HepG2 (cell line): ENCODE data around the gene NUDT8. TPM values are rescaled to one million over a fixed set of nuclear protein-coding genes. Genes with fewer than 3 reads are reported as not detected.

Experiments
- ATAC-seq: fragments of 200-7000 bp; cut with Tn5 transposase; 3 replicates; pipeline ENCODE4 v1.9.1; 2020; ENCODE audit warnings: mild to moderate bottlenecking, moderate library complexity
- BruUV-seq: library from RNA; stranded (reverse); fragments of 400-500 nt; replicated peaks from 2 replicates; lab custom pipeline; 2021; lab: Mats Ljungman, UMichigan
- CTCF ChIA-PET: fragments of 300-600 bp; formaldehyde crosslinking; extraction: SDS; loops from one replicate; lab custom pipeline; 2021; ENCODE audit warnings: low total read pairs, inconsistent platforms, low intra/inter-chr PET ratio; lab: Yijun Ruan, JAX
- POLR2A ChIA-PET: fragments of 350-600 bp; sonication (Branson Sonifier 250); formaldehyde crosslinking; loops from one replicate; lab custom pipeline; 2020; ENCODE audit warnings: antibody characterized with exemption, inconsistent platforms; lab: Yijun Ruan, JAX
- DNase-seq: peaks from one replicate; pipeline ENCODE4 v3.0.0-alpha.2; 2015; ENCODE audit warnings: low spot score
- FAIRE-seq: peaks from 3 replicates; lab custom pipeline; 2011; peaks lifted over from hg19 to GRCh38; lab: Jason Lieb, UNC
- H2AFZ ChIP-seq: one replicate; pipeline ENCODE4 v1.6.1; 2011; ENCODE audit warnings: low read length, inconsistent platforms
- H3K27ac ChIP-seq: fragments of 300-600 bp; 3 replicates; pipeline ENCODE4 v1.8.0; 2011; ENCODE audit warnings: mixed run types, mild to moderate bottlenecking, mixed read lengths, low read length, inconsistent platforms; ENCODE audit not compliant: insufficient read depth; ENCODE audit errors: extremely low read length
- H3K27me3 ChIP-seq, 2 experiments: fragments of 200-600 bp in 1 of 2; 2 replicates in 1 of 2; 3 replicates in 1 of 2; pipeline versions ENCODE4 v1.6.0 to v1.8.0; 2011; ENCODE audit warnings: low read length in 2 of 2, mild to moderate bottlenecking in 2 of 2, moderate library complexity in 2 of 2, inconsistent platforms in 1 of 2; ENCODE audit not compliant: insufficient read depth in 2 of 2, control insufficient read depth in 1 of 2
- H3K36me3 ChIP-seq, 2 experiments: fragments of 200-600 bp in 1 of 2; replicated peaks in 1 of 2; 2 replicates in 1 of 2; 3 replicates in 1 of 2; pipeline versions ENCODE4 v1.5.1 to v1.8.0; 2011; ENCODE audit warnings: low read length in 2 of 2, inconsistent platforms in 1 of 2; ENCODE audit not compliant: insufficient read depth in 2 of 2, control insufficient read depth in 1 of 2
- H3K4me1 ChIP-seq: 2 replicates; pipeline ENCODE4 v1.5.1; 2012; ENCODE audit warnings: low read length, inconsistent platforms; ENCODE audit not compliant: insufficient read depth
- H3K4me2 ChIP-seq: 2 replicates; pipeline ENCODE4 v1.6.0; 2011; ENCODE audit warnings: low read depth, low read length, inconsistent platforms
- H3K4me3 ChIP-seq, 3 experiments: fragments of 200-600 bp in 1 of 3; sonication (generic), shearing (Covaris generic) in 1 of 3; replicated peaks in 1 of 3; 2 replicates each; pipeline ENCODE4 v1.5.1; 2011 to 2016; ENCODE audit warnings: low read length in 3 of 3, inconsistent platforms in 2 of 3, low read depth in 2 of 3, mild to moderate bottlenecking in 2 of 3, control low read depth in 1 of 3, mixed read lengths in 1 of 3; ENCODE audit not compliant: insufficient read depth in 1 of 3
- H3K79me2 ChIP-seq: one replicate; pipeline ENCODE4 v1.6.1; 2011; ENCODE audit warnings: low read length, inconsistent platforms; ENCODE audit not compliant: insufficient read depth
- H3K9ac ChIP-seq: 2 replicates; pipeline ENCODE4 v1.6.0; 2011; ENCODE audit warnings: mild to moderate bottlenecking, low read depth, low read length, inconsistent platforms; ENCODE audit not compliant: insufficient read depth
- H3K9me3 ChIP-seq: 2 replicates; pipeline ENCODE4 v1.5.1; 2012; ENCODE audit warnings: mild to moderate bottlenecking, low read length
- H4K20me1 ChIP-seq: 2 replicates; pipeline ENCODE4 v1.6.0; 2011; ENCODE audit warnings: inconsistent platforms, mild to moderate bottlenecking, low read length, moderate library complexity; ENCODE audit not compliant: insufficient read depth
- ATF1 ChIP-seq: IDR thresholded peaks from 2 replicates; pipeline ENCODE4 v1.6.1; 2016; ENCODE audit warnings: mild to moderate bottlenecking, control low read depth
- NFRKB ChIP-seq: fragments of 450-650 bp; IDR thresholded peaks from 2 replicates; pipeline ENCODE4 v1.6.1; 2017
- RERE ChIP-seq: IDR thresholded peaks from 2 replicates; pipeline ENCODE4 v1.6.1; 2016; ENCODE audit warnings: low read depth, missing genetic modification reagents, missing compliant biosample characterization
- ZHX1 ChIP-seq: sonication (generic); formaldehyde crosslinking; IDR thresholded peaks from 2 replicates; pipeline ENCODE4 v1.8.1; 2022; ENCODE audit warnings: low read depth, mild to moderate bottlenecking, missing genetic modification reagents
- ZNF720 ChIP-seq: sonication (generic); formaldehyde crosslinking; IDR thresholded peaks from 2 replicates; pipeline ENCODE4 v1.4.0; 2020; ENCODE audit warnings: missing genetic modification reagents
- WGBS: methylation state at CpG from one replicate; pipeline ENCODE4 v1.1.6; 2017; ENCODE audit warnings: low lambda C conversion rate; 5-methylcytosine and 5-hydroxymethylcytosine counted together
- in situ Hi-C: cut with HindIII; loops from 2 replicates; pipeline ENCODE4 v1.10.0; 2017; ENCODE audit warnings: low pct_unique_long_range_greater_than_20kb; ENCODE audit not compliant: extremely low pct_ligation_motif_present
- intact Hi-C: fragments of 100-400 bp; cut with micrococcal nuclease; formaldehyde crosslinking; loops from one replicate; pipeline ENCODE4 v1.10.0; 2022; ENCODE audit not compliant: unreplicated experiment
- polyA plus RNA-seq, 8 experiments: library from polyadenylated mRNA; depleted of rRNA in 3 of 8; stranded (reverse) in 7 of 8; unstranded in 1 of 8; fragments of >200 nt; fragmentation: Illumina TruSeq in 4 of 8; extraction: Trizol in 4 of 8; gene quantifications; 2 replicates each; pipeline versions ENCODE4 v1.2.1 to v1.2.3, GENCODE V29; 2011 to 2016; ENCODE audit warnings: low read depth in 4 of 8, missing spikeins in 1 of 8, mixed read lengths in 1 of 8; ENCODE audit not compliant: insufficient read depth in 1 of 8
- total RNA-seq, 5 experiments: library from RNA; depleted of rRNA; stranded (reverse); fragments of >200 nt; fragmentation: Illumina TruSeq; extraction: Trizol; gene quantifications; 2 replicates each; pipeline ENCODE4 v1.2.3, GENCODE V29; 2016; ENCODE audit warnings: low read depth in 1 of 5

NUDT8 gene
- total and polyA plus RNA-seq, 2 of the 13 experiments (the other 11 are each of a cell fraction or from before 2014, with no cell fraction given): 6.7 to 25.8 TPM

DNA sequence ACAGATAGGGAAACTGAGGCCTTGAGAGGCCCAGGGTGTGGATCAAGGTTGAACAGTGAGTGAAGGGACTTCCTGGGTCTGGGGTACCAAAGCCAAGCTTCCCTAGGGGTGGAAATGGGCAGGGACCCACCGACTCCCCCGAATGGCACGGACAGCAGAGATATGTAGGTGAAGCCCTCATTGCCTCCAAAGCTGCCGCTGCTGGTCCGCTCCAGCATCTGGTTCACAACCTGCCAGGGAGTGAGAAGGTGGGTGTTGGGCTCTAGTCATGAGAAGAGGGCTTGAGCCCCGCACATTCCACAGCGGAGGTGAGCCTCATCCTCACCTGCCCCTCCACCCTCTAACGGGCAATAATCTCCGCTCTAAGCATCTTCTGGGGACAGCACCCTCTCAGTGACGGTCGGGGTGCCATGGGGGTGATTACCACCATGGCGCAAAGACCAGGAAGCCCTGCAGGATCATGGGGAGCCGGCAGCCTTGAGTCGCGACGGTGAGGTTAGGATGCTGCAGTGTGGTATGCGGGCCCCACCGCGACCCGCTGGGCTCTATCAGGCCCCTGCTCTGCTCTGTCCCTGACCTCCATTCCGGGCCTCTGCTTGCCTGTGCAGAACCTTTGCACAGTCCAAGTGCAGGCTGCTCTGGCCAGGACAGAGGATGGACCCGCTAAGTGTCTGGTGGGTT, 33.9 kb upstream of the NUDT8 start:
- in situ Hi-C loops: loop anchor here (25.0 kb wide), 1 partner anchor 124 kb away; no protein-coding TSS in a partner anchor
- no TSS peak for BruUV-seq

More for the DNA sequence above, 33.9 kb upstream of the NUDT8 start:
- peaks cover 1 to 17% of the 10 kb centered on the region in 2 experiments; a peak in 3 of 5 replicates for H3K27me3 ChIP-seq
- H3K4me3 ChIP-seq: no peak overlapping the region
- WGBS: 54% methylated on average over 5 of the region's 22 CpGs
- H4K20me1 ChIP-seq: no peaks in the 10 kb centered on the region
- no peak for ATAC-seq
- DNase-seq: no peak
- no peaks in the 10 kb centered on the region for H3K79me2 ChIP-seq
- CTCF ChIA-PET: no interaction called here
- TF ChIP-seq NFRKB: no peak
- no peak for TF ChIP-seq RERE (CRISPR knock-in tag)
- TF ChIP-seq ZNF720 (CRISPR knock-in tag): no peak
- no peak for TF ChIP-seq ZHX1 (CRISPR knock-in tag)
- TF ChIP-seq ATF1: no peak
- TF ChIP-seq, all 625 proteins: peak for 0
- FAIRE-seq: no peak
- intact Hi-C loops: no loop called here
- POLR2A ChIA-PET: no interaction called here
- Histone ChIP-seq H3K27ac (no peak overlapping the region), H3K4me2 (no peak overlapping the region), H3K4me1 (peaks cover 7% of the 10 kb centered on the region), H3K36me3 (no peaks in the 10 kb centered on the region), H3K9ac (no peak overlapping the region), H2AFZ (no peak overlapping the region), H3K9me3 (no peaks in the 10 kb centered on the region)
